HepG2 (cell line): ENCODE measurements around the gene FAM118A. TPM values are rescaled to one million over a fixed set of nuclear protein-coding genes. Genes with fewer than 3 reads are reported as not detected.

Experiments
- ARID4A ChIP-seq: sonication (generic); formaldehyde crosslinking; IDR thresholded peaks from 2 replicates; pipeline ENCODE4 v1.5.0; 2020; ENCODE audit warnings: mild to moderate bottlenecking, missing genetic modification reagents, borderline replicate concordance
- FLYWCH1 ChIP-seq: sonication (generic); formaldehyde crosslinking; IDR thresholded peaks from 2 replicates; pipeline ENCODE4 v1.8.1; 2023; ENCODE audit warnings: mild to moderate bottlenecking, missing genetic modification reagents
- GTF3A ChIP-seq: sonication (generic); formaldehyde crosslinking; conservative IDR thresholded peaks from 2 replicates; pipeline ENCODE4 v1.4.0; 2020; ENCODE audit warnings: mild to moderate bottlenecking, missing genetic modification reagents
- HMGXB3 ChIP-seq: sonication (generic); formaldehyde crosslinking; IDR thresholded peaks from 2 replicates; pipeline ENCODE4 v1.4.0; 2020; ENCODE audit warnings: missing genetic modification reagents, borderline replicate concordance
- KDM3A ChIP-seq: IDR thresholded peaks from 2 replicates; pipeline ENCODE4 v1.6.1; 2018; ENCODE audit warnings: low read depth, missing compliant biosample characterization
- MIER3 ChIP-seq: IDR thresholded peaks from 2 replicates; pipeline ENCODE4 v1.6.1; 2016; ENCODE audit warnings: missing compliant biosample characterization, borderline replicate concordance
- PAWR ChIP-seq: sonication (generic); formaldehyde crosslinking; IDR thresholded peaks from 2 replicates; pipeline ENCODE4 v1.4.0; 2020; ENCODE audit warnings: missing genetic modification reagents, mild to moderate bottlenecking, borderline replicate concordance
- REST ChIP-seq, 2 experiments: IDR thresholded peaks; 2 replicates each; pipeline ENCODE4 v1.6.1; 2011 to 2012; ENCODE audit warnings: low read length in 2 of 2, borderline replicate concordance in 1 of 2, low read depth in 1 of 2, mild to moderate bottlenecking in 1 of 2, moderate library complexity in 1 of 2
- SRF ChIP-seq: IDR thresholded peaks from 2 replicates; pipeline ENCODE4 v1.6.1; 2011; ENCODE audit warnings: mild to moderate bottlenecking, low read depth, low read length, moderate library complexity
- THAP11 ChIP-seq: IDR thresholded peaks from 2 replicates; pipeline ENCODE4 v1.6.1; 2016; ENCODE audit warnings: missing biosample characterization, missing genetic modification reagents
- TP53 ChIP-seq: sonication (generic); formaldehyde crosslinking; conservative IDR thresholded peaks from 2 replicates; pipeline ENCODE4 v1.4.0; 2020; ENCODE audit warnings: missing genetic modification reagents
- ZFP1 ChIP-seq: IDR thresholded peaks from 2 replicates; pipeline ENCODE4 v1.6.1; 2016
- ZNF224 ChIP-seq: sonication (generic); formaldehyde crosslinking; IDR thresholded peaks from 2 replicates; pipeline ENCODE4 v1.5.0; 2020; ENCODE audit warnings: mild to moderate bottlenecking, missing genetic modification reagents
- ZNF326 ChIP-seq: sonication (generic); formaldehyde crosslinking; IDR thresholded peaks from 2 replicates; pipeline ENCODE4 v1.4.0; 2020; ENCODE audit warnings: missing genetic modification reagents, borderline replicate concordance
- ZNF331 ChIP-seq: sonication (generic); formaldehyde crosslinking; IDR thresholded peaks from 2 replicates; pipeline ENCODE4 v1.4.0; 2020; ENCODE audit warnings: missing genetic modification reagents
- ZNF562 ChIP-seq: sonication (generic); formaldehyde crosslinking; IDR thresholded peaks from 2 replicates; pipeline ENCODE4 v1.8.0; 2022; ENCODE audit warnings: missing genetic modification reagents, borderline replicate concordance
- polyA plus RNA-seq, 8 experiments: library from polyadenylated mRNA; depleted of rRNA in 3 of 8; stranded (reverse) in 7 of 8; unstranded in 1 of 8; fragments of >200 nt; fragmentation: Illumina TruSeq in 4 of 8; extraction: Trizol in 4 of 8; gene quantifications; 2 replicates each; pipeline versions ENCODE4 v1.2.1 to v1.2.3, GENCODE V29; 2011 to 2016; ENCODE audit warnings: low read depth in 4 of 8, missing spikeins in 1 of 8, mixed read lengths in 1 of 8; ENCODE audit not compliant: insufficient read depth in 1 of 8
- total RNA-seq, 5 experiments: library from RNA; depleted of rRNA; stranded (reverse); fragments of >200 nt; fragmentation: Illumina TruSeq; extraction: Trizol; gene quantifications; 2 replicates each; pipeline ENCODE4 v1.2.3, GENCODE V29; 2016; ENCODE audit warnings: low read depth in 1 of 5

The FAM118A gene
- total and polyA plus RNA-seq, 2 of the 13 experiments (the other 11 are each of a cell fraction or from before 2014, with no cell fraction given): 36.7 to 48.2 TPM

DNA sequence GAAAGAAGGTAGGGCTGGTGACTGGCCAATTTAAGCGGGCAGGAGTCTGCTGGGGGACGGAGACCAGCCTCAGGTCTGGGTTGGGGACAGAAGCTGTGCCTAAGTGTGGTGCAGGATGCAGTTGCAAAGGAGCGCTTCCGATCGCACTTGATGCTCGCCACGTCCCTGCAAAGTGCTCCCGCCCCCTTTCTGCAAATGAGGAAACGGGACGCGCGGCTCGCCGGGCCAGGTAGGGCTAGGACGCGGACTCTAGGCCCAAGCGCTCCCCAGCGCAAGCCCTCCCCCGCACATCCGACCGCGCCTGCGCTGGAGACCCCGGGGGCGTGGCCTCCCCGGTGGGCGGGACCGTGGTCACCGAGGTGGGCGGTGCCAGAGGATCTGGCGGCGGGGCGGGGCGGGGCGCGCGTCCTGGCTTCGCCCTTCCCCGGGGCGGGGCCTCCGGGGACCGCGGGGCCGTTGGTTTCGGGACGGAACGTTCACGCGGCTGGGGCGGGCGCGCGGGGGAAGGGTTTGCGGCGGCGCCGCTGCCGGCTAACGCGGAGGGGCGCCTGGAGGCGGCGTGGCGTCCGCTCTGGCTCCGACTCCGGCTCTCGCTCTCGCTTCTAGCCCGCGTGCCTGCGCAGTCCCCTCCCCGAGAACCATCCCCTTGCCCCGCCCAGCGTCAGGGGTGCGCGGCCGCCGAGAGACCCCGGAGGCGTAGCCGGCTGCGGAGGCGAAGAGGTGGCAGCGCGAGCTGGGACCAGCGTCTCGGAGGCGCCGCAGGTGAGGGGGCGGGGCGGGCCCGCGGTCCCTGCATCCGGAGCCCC lies at the start of gene FAM118A (continued):
- TF ChIP-seq REST (IDR thresholded peaks at IDR 0.05; ENCODE audit: borderline replicate concordance in 1 of 2, low read depth in 1 of 2, low read length in 2 of 2) (0 out of 4 replicates have a peak, but pooled peaks of 1 of the 2 experiments have one; percentile 37), HMGXB3 (0 out of 2 replicates have a peak, but pooled peaks have one; percentile 19), ARID4A (peak; percentile 87), GTF3A (CRISPR knock-in tag) (no peak), KDM3A (CRISPR knock-in tag) (0 out of 2 replicates have a peak, but pooled peaks have one; percentile 21), THAP11 (peak; percentile 87), TP53 (no peak), ZNF326 (CRISPR knock-in tag) (no peak), FLYWCH1 (CRISPR knock-in tag) (no peak), ZNF224 (no peak), ZFP1 (CRISPR knock-in tag) (no peak; the same call in 1 of the 2 replicates), SRF (0 out of 2 replicates have a peak, but pooled peaks have one; percentile 47), PAWR (CRISPR knock-in tag) (no peak), ZNF562 (CRISPR knock-in tag) (no peak), MIER3 (CRISPR knock-in tag) (no peak), ZNF331 (peak; percentile 65)
